ENCODE results near the gene TLN1. TPM values are rescaled to one million over a fixed set of nuclear protein-coding genes. Genes with fewer than 3 reads are reported as not detected.

TLN1 gene
- total and polyA plus RNA-seq, 10 of the 15 experiments (the other 5 are each of a cell fraction or from before 2014, with no cell fraction given) = 11.6 to 305 (median 71.9) TPM

- Histone ChIP-seq H3K36me3 (ENCODE audit: control insufficient read depth in 2 of 2, insufficient read depth in 2 of 2, low read length in 1 of 2) (peaks cover 47 to 48% of the 10 kb centered on the region in 2 experiments), H2AFZ (ENCODE audit: control insufficient read depth, low read depth, low read length) (no peak overlapping the region), H3K79me2 (ENCODE audit: control insufficient read depth, insufficient read depth, low read length) (no peaks in the 10 kb centered on the region), H4K20me1 (ENCODE audit: control insufficient read depth, insufficient read depth) (no peaks in the 10 kb centered on the region), H3K4me3 (no peak overlapping the region), H3K4me1 (ENCODE audit: control insufficient read depth, insufficient read depth, low read length) (peaks cover 14% of the 10 kb centered on the region), H3K27ac (ENCODE audit: control insufficient read depth, insufficient read depth) (no peak overlapping the region), H3K4me2 (ENCODE audit: control insufficient read depth, insufficient read depth) (no peak overlapping the region), H3K27me3 (replicated peaks in 1 of 2; ENCODE audit: control insufficient read depth in 2 of 2, insufficient read depth in 2 of 2, low read length in 1 of 2) (no peaks in the 10 kb centered on the region), H3K9ac (ENCODE audit: control insufficient read depth, insufficient read depth, low read length) (no peak overlapping the region), H3K9me3 (replicated peaks; ENCODE audit: control insufficient read depth, insufficient read depth, low read length) (no peaks in the 10 kb centered on the region)
- ChIA-PET POLR2A (interaction anchor here (0.6 to 3.5 kb wide), 3 partner anchors 16 to 50 kb away, joined by 3 to 14 read pairs (median 4); no protein-coding TSS in a partner anchor), SMC1A (ENCODE audit: uncharacterized antibody, unreplicated experiment) (interaction anchor here (0.6 to 2.7 kb wide), 3 partner anchors 16 to 85 kb away, joined by 3 to 10 read pairs (median 7); no protein-coding TSS in a partner anchor), CTCF (interaction anchor here (0.6 to 5.8 kb wide), 11 partner anchors 11 to 76 kb away, joined by 3 to 39 read pairs (median 4); partner anchors contain the start of genes CREB3 and TLN1), RAD21 (ENCODE audit: unreplicated experiment) (interaction anchor here (0.6 to 1.4 kb wide), 3 partner anchors 16 to 67 kb away, joined by 3 to 4 read pairs (median 3); no protein-coding TSS in a partner anchor)
- intact Hi-C loops (cut with micrococcal nuclease; ENCODE audit: unreplicated experiment) = no loop called here
- FAIRE-seq = peak; percentile 61
- BruUV-seq (replicated peaks) = no TSS peak
- peak; percentile 31; the same call in 1 of the 2 replicates for TF ChIP-seq RUNX3 (IDR thresholded peaks at IDR 0.05; ENCODE audit: low read length)
- no peak for TF ChIP-seq SREBF1 (IDR thresholded peaks at IDR 0.05; ENCODE audit: low read length)
- in situ Hi-C loops (cut with MboI) = no loop called here
- no peak for DNase-seq (ENCODE audit: low read depth, low spot score)
- WGBS (ENCODE audit: insufficient coverage, insufficient replicate concordance, low lambda C conversion rate, missing lambda C conversion rate) = 73% methylated on average over 21 of the region's 21 CpGs
- ATAC-seq = peak; percentile 70
Measured at GRCh38 chr9:35711501-35712428, 20.2 kb downstream of the TLN1 start.

- H3K27me3 ChIP-seq (replicated peaks in 1 of 2; ENCODE audit: control insufficient read depth in 2 of 2, insufficient read depth in 2 of 2, low read length in 1 of 2) = no peaks in the 10 kb centered on the region
- peaks cover 14% of the 10 kb centered on the region for H3K4me1 ChIP-seq (ENCODE audit: control insufficient read depth, insufficient read depth, low read length)
- ChIA-PET SMC1A (ENCODE audit: uncharacterized antibody, unreplicated experiment) (interaction anchor here (0.6 to 2.7 kb wide), 2 partner anchors 17 to 85 kb away, joined by 3 to 10 read pairs; no protein-coding TSS in a partner anchor), RAD21 (ENCODE audit: unreplicated experiment) (no interaction called here), POLR2A (interaction anchor here (3.5 kb wide), 1 partner anchor 17 kb away, joined by 14 read pairs; no protein-coding TSS in a partner anchor), CTCF (interaction anchor here (0.6 to 5.8 kb wide), 5 partner anchors 15 to 50 kb away, joined by 3 to 39 read pairs (median 4); no protein-coding TSS in a partner anchor)
- BruUV-seq (replicated peaks) = TSS peak; percentile 46
- no peak for FAIRE-seq
- peaks cover 45 to 49% of the 10 kb centered on the region in 2 experiments for H3K36me3 ChIP-seq (ENCODE audit: control insufficient read depth in 2 of 2, insufficient read depth in 2 of 2, low read length in 1 of 2)
- ATAC-seq = no peak
- in situ Hi-C loops (cut with MboI) (no loop called here), intact Hi-C loops (cut with micrococcal nuclease; ENCODE audit: unreplicated experiment) (no loop called here)
- WGBS (ENCODE audit: insufficient coverage, insufficient replicate concordance, low lambda C conversion rate, missing lambda C conversion rate) = 96% methylated on average over 7 of the region's 7 CpGs
- H4K20me1 ChIP-seq (ENCODE audit: control insufficient read depth, insufficient read depth) = no peaks in the 10 kb centered on the region
- H2AFZ ChIP-seq (ENCODE audit: control insufficient read depth, low read depth, low read length) = no peak overlapping the region
- H3K79me2 ChIP-seq (ENCODE audit: control insufficient read depth, insufficient read depth, low read length) = no peaks in the 10 kb centered on the region
- no peak overlapping the region for H3K4me3 ChIP-seq
- H3K9me3 ChIP-seq (replicated peaks; ENCODE audit: control insufficient read depth, insufficient read depth, low read length) = no peaks in the 10 kb centered on the region
- no peak overlapping the region for H3K9ac ChIP-seq (ENCODE audit: control insufficient read depth, insufficient read depth, low read length)
- DNase-seq (ENCODE audit: low read depth, low spot score) = no peak
- H3K27ac ChIP-seq (ENCODE audit: control insufficient read depth, insufficient read depth) = no peak overlapping the region
- H3K4me2 ChIP-seq (ENCODE audit: control insufficient read depth, insufficient read depth) = no peak overlapping the region
- no peak for TF ChIP-seq TBL1XR1 (IDR thresholded peaks at IDR 0.05; ENCODE audit: low read depth, low read length)
- no peak for TF ChIP-seq E2F8 (IDR thresholded peaks at IDR 0.05; ENCODE audit: low read depth, partially characterized antibody)
- no peak for TF ChIP-seq PKNOX1 (IDR thresholded peaks at IDR 0.05)
- no peak for TF ChIP-seq HCFC1 (IDR thresholded peaks at IDR 0.05; ENCODE audit: low read length)
- TF ChIP-seq KAT2A (conservative IDR thresholded peaks at IDR 0.05; ENCODE audit: control insufficient read depth, low read depth, low read length) = no peak
- no peak for TF ChIP-seq MTA2 (IDR thresholded peaks at IDR 0.05; ENCODE audit: low read depth)
- no peak for TF ChIP-seq RFX5 (IDR thresholded peaks at IDR 0.05; ENCODE audit: low read depth, low read length)
- TF ChIP-seq CBX5 (IDR thresholded peaks at IDR 0.05; ENCODE audit: low read depth) = no peak
Measured at GRCh38 chr9:35710818-35711500, 21.0 kb downstream of the TLN1 start.
